Left ventricle myocardium superior (tissue), 1 donor: ENCODE measurements around the gene PSAP. TPM values are rescaled to one million over a fixed set of nuclear protein-coding genes. Genes with fewer than 3 reads are reported as not detected.
"Not testable (repeated sequence)": the region's sequence is repeated elsewhere in the genome, so short reads cannot be mapped to it uniquely, and the experiment has no call there.

Source experiments
- ATAC-seq: fragments of 200-7000 bp; cut with Tn5 transposase; one replicate; pipeline ENCODE4 v1.9.1; 2020; ENCODE audit warnings: mild to moderate bottlenecking, moderate library complexity
- DNase-seq: peaks from one replicate; pipeline ENCODE4 v3.0.0-alpha.2; 2020
- intact Hi-C: fragments of 100-400 bp; cut with micrococcal nuclease; formaldehyde crosslinking; loops from one replicate; pipeline ENCODE4 v1.11.0; 2022
- total RNA-seq: library from RNA; stranded (reverse); fragmentation: NEBNext Ultra II Directional; extraction: Animal tissue kit (Norgen Biotek cat#: 25700); gene quantifications from one replicate; pipeline ENCODE4 v1.2.1, GENCODE V29; 2021
- donor health status: DM: no; HTN: yes; CAD: no; lungs with severe emphysema.

Gene PSAP
- total RNA-seq, 1 donor from 2014 or later = 1,798 TPM

- DNase-seq (no peak), ATAC-seq (no peak)
- intact Hi-C loops = no loop called here
These were observed 26.8 kb upstream of the PSAP start for GRCh38 chr10:71877821-71878220.

- ATAC-seq, DNase-seq, intact Hi-C loops: not testable (repeated sequence)
These were observed 23.8 kb upstream of the PSAP start for GRCh38 chr10:71874680-71875354.

GRCh38 chr10:71873582-71874211, 22.6 kb upstream of the PSAP start:
- no peak for ATAC-seq
- DNase-seq = peak; percentile 19
- intact Hi-C loops = no loop called here

GRCh38 chr10:71869601-71870000, 18.6 kb upstream of the PSAP start:
- ATAC-seq, intact Hi-C loops: not testable (repeated sequence)
- DNase-seq = peak; percentile 15

DNA sequence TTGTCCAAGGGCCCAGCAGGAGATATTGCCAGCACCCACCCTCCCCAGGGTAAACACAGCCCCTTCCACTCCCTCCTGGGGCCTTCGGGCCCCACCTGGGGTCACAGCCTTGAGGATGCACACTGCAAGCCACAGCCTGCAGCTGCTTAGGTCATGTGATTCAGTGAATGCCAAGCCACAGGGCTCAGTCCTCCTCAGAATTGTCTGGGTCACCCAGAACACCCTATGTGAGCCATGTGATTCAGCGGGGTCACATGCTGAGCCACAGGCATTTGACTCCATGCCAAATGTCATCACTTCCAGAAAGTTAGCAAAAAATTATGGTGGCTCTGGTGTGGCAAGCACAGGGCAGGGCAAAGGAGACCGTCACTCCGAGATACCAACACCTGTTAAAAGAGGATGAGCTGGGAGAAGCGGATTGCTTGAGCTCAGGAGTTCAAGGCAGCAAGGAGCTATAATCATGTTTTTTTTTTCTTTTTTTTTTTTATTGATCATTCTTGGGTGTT, 17.2 kb upstream of the PSAP start:
- DNase-seq (peak; percentile 44), ATAC-seq (peak; percentile 72)
- intact Hi-C loops = no loop called here

GRCh38 chr10:71865561-71866041, 14.6 kb upstream of the PSAP start:
- intact Hi-C loops = no loop called here
- ATAC-seq = no peak
- no peak for DNase-seq

DNA sequence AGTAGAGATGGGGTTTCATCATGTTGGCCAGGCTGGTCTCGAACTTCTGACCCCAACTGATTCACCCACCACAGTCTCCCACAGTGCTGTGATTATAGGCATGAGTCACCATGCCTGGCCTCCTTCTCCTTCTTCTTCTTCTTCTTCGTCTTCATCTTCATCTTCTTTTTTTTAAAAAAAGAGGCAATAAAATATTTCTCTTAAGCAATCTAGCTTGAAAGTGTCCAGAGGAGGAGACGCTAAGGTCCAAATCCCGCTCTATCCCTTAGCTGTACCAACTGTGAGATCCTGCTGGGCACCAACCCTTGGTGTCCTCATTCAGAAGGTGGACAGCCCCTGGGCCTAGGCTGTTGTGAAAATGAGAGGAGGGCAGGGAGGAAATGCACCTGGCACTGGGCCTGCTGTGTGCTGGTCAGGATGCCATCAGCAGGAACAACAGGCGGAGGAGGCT, 13.9 kb upstream of the PSAP start:
- ATAC-seq (no peak), DNase-seq (no peak)
- intact Hi-C loops = no loop called here

DNA sequence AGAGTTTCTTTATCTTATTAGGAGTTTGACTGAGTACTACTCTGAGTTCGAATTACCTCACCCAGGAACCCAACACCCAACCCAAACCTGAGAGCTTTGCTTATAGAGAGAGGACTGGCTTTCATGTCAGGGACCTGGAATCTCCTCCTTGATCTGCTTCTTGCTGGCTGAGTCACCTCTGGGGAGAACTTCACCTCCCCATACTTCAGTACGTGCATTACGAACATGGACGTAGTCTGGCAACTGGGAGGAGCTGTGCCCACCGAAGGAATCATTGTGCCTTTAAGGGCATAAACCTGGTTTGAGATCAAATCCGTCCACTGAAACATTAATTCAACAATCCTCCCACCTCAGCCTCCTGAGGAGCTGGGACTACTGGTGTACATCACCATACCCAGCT, 12.2 kb upstream of the PSAP start:
- intact Hi-C loops = no loop called here
- ATAC-seq = no peak
- no peak for DNase-seq

- intact Hi-C loops = no loop called here
- ATAC-seq = peak; percentile 97
These were observed 9.4 kb upstream of the PSAP start for GRCh38 chr10:71860243-71861029.

GRCh38 chr10:71857934-71858890, 7.2 kb upstream of the PSAP start:
- intact Hi-C loops = no loop called here
- ATAC-seq = no peak

More at GRCh38 chr10:71860243-71861029, 9.4 kb upstream of the PSAP start:
- DNase-seq = peak; percentile 94

GRCh38 chr10:71856619-71857018, 5.6 kb upstream of the PSAP start:
- intact Hi-C loops = no loop called here
- no peak for ATAC-seq
- no peak for DNase-seq

More at GRCh38 chr10:71857934-71858890, 7.2 kb upstream of the PSAP start:
- DNase-seq = peak; percentile 69

- DNase-seq = no peak
- intact Hi-C loops = no loop called here
- ATAC-seq = no peak
These were observed 3.0 kb upstream of the PSAP start for GRCh38 chr10:71854031-71854430.

GRCh38 chr10:71852355-71852937, 1.4 kb upstream of the PSAP start:
- peak; percentile 65 for DNase-seq
- ATAC-seq = no peak
- intact Hi-C loops = no loop called here

- peak; percentile 1 for ATAC-seq
- intact Hi-C loops, DNase-seq: not testable (repeated sequence)
These were observed 529 bp upstream of the PSAP start for GRCh38 chr10:71851465-71852095.

DNA sequence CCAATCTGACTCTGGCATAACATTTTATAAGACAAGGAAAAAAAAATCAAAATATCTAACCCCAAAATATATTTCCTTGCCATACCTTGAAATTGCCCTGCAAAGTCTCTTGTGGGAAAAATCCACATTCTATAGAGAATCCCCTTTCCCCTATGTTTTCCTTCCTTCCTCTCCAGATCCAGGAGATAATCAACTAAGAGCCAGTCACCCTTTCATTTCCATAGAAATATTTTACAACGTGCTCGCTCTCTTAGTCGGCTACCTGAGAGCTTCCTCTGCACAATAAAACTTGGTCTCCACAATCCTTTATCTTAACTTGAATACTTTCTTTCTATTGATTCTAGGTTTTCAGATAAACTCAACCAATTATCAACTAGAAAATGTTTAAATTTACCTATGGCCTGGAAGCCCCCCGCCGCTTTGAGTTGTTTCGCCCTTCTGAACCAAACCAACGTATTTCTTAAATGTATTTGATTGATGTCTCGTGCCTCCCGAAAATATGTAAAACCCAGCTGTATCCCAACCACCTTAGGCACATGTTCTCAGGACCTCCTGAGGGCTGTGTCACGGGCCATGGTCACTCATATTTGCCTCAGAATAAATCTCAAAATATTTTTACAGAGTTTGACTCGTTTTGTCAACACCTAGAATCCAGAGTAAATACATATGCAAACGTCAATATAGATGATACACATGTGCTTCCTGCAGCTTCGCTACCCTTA, 869 bp downstream of the PSAP start:
- ATAC-seq = no peak
- intact Hi-C loops = no loop called here
- no peak for DNase-seq

GRCh38 chr10:71849461-71849908, 1.6 kb downstream of the PSAP start:
- ATAC-seq (no peak), DNase-seq (no peak)
- intact Hi-C loops = no loop called here
